Choroid plexus epithelial cell (primary cell): ENCODE results near the gene LRTM1.

Experiments
- DNase-seq: peaks from one replicate; pipeline ENCODE4 v3.0.0-alpha.2; 2010; ENCODE audit warnings: low read depth
- H3K4me3 ChIP-seq: 2 replicates; pipeline ENCODE4 v1.5.1; 2011; ENCODE audit warnings: low read depth, mild to moderate bottlenecking, control low read depth, low read length, moderate library complexity
- CTCF ChIP-seq: conservative IDR thresholded peaks from 2 replicates; pipeline ENCODE4 v1.5.1; 2011; ENCODE audit warnings: low read depth, mild to moderate bottlenecking, control low read depth, inconsistent platforms, low read length, moderate library complexity

The LRTM1 gene

GRCh38 chr3:54932606-54933005 lies 4.7 kb upstream of the LRTM1 start:
- no peak for TF ChIP-seq CTCF
- no peak for DNase-seq
- H3K4me3 ChIP-seq: no peak overlapping the region

GRCh38 chr3:54931182-54931581 lies 3.3 kb upstream of the LRTM1 start:
- H3K4me3 ChIP-seq: no peak overlapping the region
- no peak for TF ChIP-seq CTCF
- no peak for DNase-seq

- TF ChIP-seq CTCF: no peak
- no peak overlapping the region for H3K4me3 ChIP-seq
- DNase-seq: no peak
Measured at GRCh38 chr3:54918516-54918915, 9.3 kb downstream of the LRTM1 start.

- no peak for TF ChIP-seq CTCF
- DNase-seq: no peak
- H3K4me3 ChIP-seq: no peak overlapping the region
Measured at GRCh38 chr3:54917862-54918261, 10.0 kb downstream of the LRTM1 start.

- peak; percentile 15 for DNase-seq
- no peak for TF ChIP-seq CTCF
- no peak overlapping the region for H3K4me3 ChIP-seq
Measured at GRCh38 chr3:54917174-54917573, 10.7 kb downstream of the LRTM1 start.

- H3K4me3 ChIP-seq: no peak overlapping the region
- TF ChIP-seq CTCF: no peak
- DNase-seq: peak; percentile 14
Measured at GRCh38 chr3:54916732-54917131, 11.1 kb downstream of the LRTM1 start.

- H3K4me3 ChIP-seq: no peak overlapping the region
- no peak for TF ChIP-seq CTCF
- no peak for DNase-seq
Measured at GRCh38 chr3:54915976-54916375, 11.9 kb downstream of the LRTM1 start.
